CD4-positive, alpha-beta memory T cell (primary cell): ENCODE measurements around the gene HYI. TPM values are rescaled to one million over a fixed set of nuclear protein-coding genes. Genes with fewer than 3 reads are reported as not detected.
"Not testable (repeated sequence)": the region's sequence is repeated elsewhere in the genome, so short reads cannot be mapped to it uniquely, and the experiment has no call there.

Experiments used
- CTCF ChIA-PET: fragments of 350-600 bp; sonication (Branson Sonifier 250); formaldehyde crosslinking; loops from one replicate; lab custom pipeline; 2021; ENCODE audit warnings: inconsistent platforms; ENCODE audit not compliant: partially characterized antibody; lab: Charles Lee
- POLR2A ChIA-PET: fragments of 350-600 bp; sonication (Branson Sonifier 250); formaldehyde crosslinking; loops from one replicate; lab custom pipeline; 2021; ENCODE audit not compliant: partially characterized antibody; lab: Charles Lee
- DNase-seq, 5 donors: peaks; one replicate each; pipeline versions ENCODE4 v3.0.0 to v3.0.0-alpha.2; 2020 to 2022; ENCODE audit warnings: mixed read lengths in 1 of 5
- H3K27ac ChIP-seq: one replicate; pipeline ENCODE4 v1.7.0; 2013; ENCODE audit warnings: low read depth, low read length
- H3K27me3 ChIP-seq: 2 replicates; pipeline ENCODE4 v1.7.0; 2013; ENCODE audit warnings: mild to moderate bottlenecking, low read length, moderate library complexity; ENCODE audit not compliant: insufficient read depth
- H3K36me3 ChIP-seq: 2 replicates; pipeline ENCODE4 v1.7.0; 2013; ENCODE audit warnings: mild to moderate bottlenecking, low read length, moderate library complexity; ENCODE audit not compliant: insufficient read depth
- H3K4me1 ChIP-seq: 2 replicates; pipeline ENCODE4 v1.7.0; 2013; ENCODE audit warnings: mild to moderate bottlenecking, low read length, moderate library complexity; ENCODE audit not compliant: insufficient read depth
- H3K4me3 ChIP-seq, 2 donors: one replicate each; pipeline ENCODE4 v1.7.0; 2013; ENCODE audit warnings: low read length in 2 of 2, mild to moderate bottlenecking in 1 of 2
- H3K9me3 ChIP-seq, 2 donors: one replicate each; pipeline ENCODE4 v1.7.0; 2013; ENCODE audit warnings: low read length in 2 of 2, control low read depth in 1 of 2; ENCODE audit not compliant: control insufficient read depth in 1 of 2
- H3K27ac Mint-ChIP-seq, 7 donors: one replicate each; pipeline ENCODE4 v1.8.0; 2020 to 2021; ENCODE audit warnings: mixed read lengths in 7 of 7, mild to moderate bottlenecking in 6 of 7, inconsistent platforms in 3 of 7, moderate library complexity in 3 of 7
- H3K27me3 Mint-ChIP-seq, 2 donors: one replicate each; pipeline ENCODE4 v1.8.0; 2020 to 2021; ENCODE audit warnings: mixed read lengths in 2 of 2
- H3K36me3 Mint-ChIP-seq, 2 donors: one replicate each; pipeline ENCODE4 v1.8.0; 2020 to 2021; ENCODE audit warnings: mixed read lengths in 2 of 2, inconsistent platforms in 1 of 2, mild to moderate bottlenecking in 1 of 2
- H3K4me1 Mint-ChIP-seq, 4 donors: one replicate each; pipeline ENCODE4 v1.8.0; 2020 to 2021; ENCODE audit warnings: mixed read lengths in 4 of 4, mild to moderate bottlenecking in 1 of 4
- H3K4me3 Mint-ChIP-seq, 8 donors: one replicate each; pipeline ENCODE4 v1.8.0; 2020 to 2021; ENCODE audit warnings: mixed read lengths in 8 of 8, mild to moderate bottlenecking in 7 of 8, moderate library complexity in 6 of 8, inconsistent platforms in 3 of 8
- H3K9me3 Mint-ChIP-seq, 8 donors: one replicate each; pipeline ENCODE4 v1.8.0; 2020 to 2021; ENCODE audit warnings: mixed read lengths in 8 of 8, mild to moderate bottlenecking in 5 of 8, inconsistent platforms in 3 of 8, moderate library complexity in 1 of 8
- intact Hi-C: fragments of 100-400 bp; cut with micrococcal nuclease; formaldehyde crosslinking; loops from one replicate; pipeline ENCODE4 v1.15.1; 2023
- polyA plus RNA-seq, 2 donors: library from polyadenylated mRNA; unstranded; fragments of 300-500 nt; fragmentation: Illumina TruSeq; gene quantifications; one replicate each; pipeline ENCODE4 v1.2.3, GENCODE V29; 2021
- total RNA-seq, 2 experiments: library from RNA; stranded (reverse); gene quantifications; one replicate each; pipeline ENCODE4 v1.2.3, GENCODE V29; 2021

Gene HYI
- total and polyA plus RNA-seq, 4 experiments from 2014 or later = 7.3 to 33.9 (median 19.2) TPM

DNA sequence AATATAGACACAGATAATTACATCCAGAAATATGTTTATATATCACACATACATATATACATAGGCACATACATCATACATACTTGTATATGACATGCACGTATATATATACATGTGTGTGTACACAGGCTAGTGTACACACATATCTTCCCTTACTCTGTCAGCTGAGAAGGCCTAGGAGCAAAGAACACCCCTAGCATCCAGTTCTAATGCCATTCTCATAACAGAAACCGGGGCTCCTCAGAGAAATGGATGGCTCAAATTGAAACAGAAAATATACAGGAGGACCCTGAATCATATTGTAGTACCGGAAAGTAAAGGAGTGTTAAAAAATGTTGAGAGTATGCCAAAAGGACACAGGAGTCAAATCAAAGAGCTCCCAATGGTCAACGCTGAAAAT is 19.7 kb upstream of the HYI start:
- intact Hi-C loops = no loop called here
- Histone ChIP-seq H3K9me3 (no peaks in the 10 kb centered on the region), H3K36me3 (no peaks in the 10 kb centered on the region), H3K27ac (no peak overlapping the region), H3K27me3 (no peaks in the 10 kb centered on the region), H3K4me3 (no peak overlapping the region), H3K4me1 (no peaks in the 10 kb centered on the region)
- Mint-ChIP-seq H3K27ac (no peak overlapping the region), H3K27me3 (peaks cover 2 to 8% of the 10 kb centered on the region in 2 donors), H3K4me3 (no peak overlapping the region), H3K36me3 (no peaks in the 10 kb centered on the region), H3K9me3 (no peaks in the 10 kb centered on the region), H3K4me1 (no peaks in the 10 kb centered on the region)
- CTCF ChIA-PET = no interaction called here
- no peak for DNase-seq
- POLR2A ChIA-PET = no interaction called here

DNA sequence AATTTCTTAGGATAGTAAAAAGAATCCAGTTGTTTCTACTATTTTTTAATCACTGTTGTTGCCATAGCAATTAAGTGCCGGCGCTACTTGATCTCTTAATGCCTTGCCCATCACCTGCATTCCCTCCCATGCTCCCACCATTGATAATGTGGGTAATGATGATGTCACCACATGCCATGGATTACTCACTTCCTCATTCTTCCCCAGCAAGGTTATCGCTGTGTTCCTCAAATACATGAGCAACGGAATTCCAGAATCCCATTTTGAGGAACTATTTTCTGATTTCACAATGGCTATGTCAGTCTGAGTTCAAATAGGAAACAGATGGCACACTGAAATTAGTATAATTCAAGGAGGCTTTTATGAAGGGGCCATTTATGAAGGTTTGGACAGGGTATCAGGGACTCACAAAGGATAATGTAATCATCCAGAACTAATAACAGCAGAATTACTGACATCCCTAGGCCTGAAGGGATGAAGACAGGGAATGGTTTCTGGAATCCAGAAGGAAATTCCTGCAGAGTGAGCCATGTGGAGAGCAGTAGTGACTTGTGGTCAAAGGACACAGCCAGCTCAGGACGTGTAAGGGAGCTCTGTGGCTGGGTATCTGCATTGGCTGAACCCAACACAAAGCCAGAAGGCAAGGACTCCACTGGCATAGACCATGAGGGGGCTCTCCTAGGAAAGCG is 18.9 kb upstream of the HYI start:
- H3K9me3 ChIP-seq, intact Hi-C loops, H3K27ac ChIP-seq, CTCF ChIA-PET, H3K4me1 ChIP-seq, H3K27me3 Mint-ChIP-seq, H3K9me3 Mint-ChIP-seq, H3K4me3 ChIP-seq, H3K27me3 ChIP-seq, H3K4me1 Mint-ChIP-seq, POLR2A ChIA-PET, H3K36me3 Mint-ChIP-seq, H3K36me3 ChIP-seq, H3K4me3 Mint-ChIP-seq, DNase-seq: not testable (repeated sequence)
- H3K27ac Mint-ChIP-seq = peak overlapping the region in 1 of 7 donors; percentile 9

DNA sequence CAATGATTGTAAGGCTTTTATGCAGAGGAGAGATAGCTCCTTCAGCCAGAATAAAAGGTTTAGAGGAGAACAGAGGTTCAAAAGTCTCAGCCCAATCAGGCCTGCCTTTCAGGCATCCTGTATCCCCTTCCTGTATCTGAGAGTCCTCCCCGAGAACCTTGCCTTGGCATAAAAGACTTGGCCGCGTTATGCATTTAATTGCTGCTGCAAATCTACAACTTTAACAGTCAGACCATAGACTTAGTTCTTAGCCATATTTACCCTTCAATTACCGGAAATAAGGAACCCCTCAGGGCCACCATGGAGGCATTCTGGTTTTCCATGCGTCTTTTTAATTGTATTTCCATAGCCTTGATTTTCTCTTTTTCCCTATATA is 18.3 kb upstream of the HYI start:
- H3K36me3 Mint-ChIP-seq = no peaks in the 10 kb centered on the region
- Histone ChIP-seq H3K27ac (no peak overlapping the region), H3K4me3 (no peak overlapping the region), H3K9me3 (no peaks in the 10 kb centered on the region), H3K36me3 (no peaks in the 10 kb centered on the region), H3K4me1 (no peaks in the 10 kb centered on the region), H3K27me3 (no peaks in the 10 kb centered on the region)
- H3K4me3 Mint-ChIP-seq = no peak overlapping the region
- H3K9me3 Mint-ChIP-seq = no peaks in the 10 kb centered on the region
- ChIA-PET POLR2A (no interaction called here), CTCF (no interaction called here)
- DNase-seq = no peak
- H3K4me1 Mint-ChIP-seq = no peaks in the 10 kb centered on the region
- intact Hi-C loops = no loop called here
- peaks cover 2 to 8% of the 10 kb centered on the region in 2 donors for H3K27me3 Mint-ChIP-seq
- H3K27ac Mint-ChIP-seq = no peak overlapping the region

DNA sequence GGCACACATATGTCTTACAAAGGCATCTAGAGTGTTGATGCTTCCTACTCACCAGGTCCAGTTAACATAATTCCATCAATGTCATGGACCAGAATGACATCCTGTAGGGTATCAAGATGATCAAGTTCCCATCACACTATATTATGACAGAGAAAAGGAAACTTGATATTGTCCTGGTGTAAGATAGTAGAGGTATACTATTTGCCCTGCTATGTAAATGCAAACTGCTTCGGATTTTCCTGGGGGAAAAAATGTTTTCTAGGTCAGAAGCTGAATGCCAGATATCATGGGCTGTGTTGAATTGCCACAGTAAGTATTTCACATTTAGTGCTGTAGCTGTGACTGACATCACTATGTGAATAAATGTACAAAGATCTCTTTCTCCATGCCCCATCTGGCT is 16.2 kb upstream of the HYI start:
- DNase-seq = no peak
- H3K9me3 ChIP-seq = no peaks in the 10 kb centered on the region
- intact Hi-C loops = no loop called here
- ChIA-PET CTCF (no interaction called here), POLR2A (no interaction called here)
- H3K27me3 Mint-ChIP-seq = peaks cover 2 to 5% of the 10 kb centered on the region in 2 donors
- no peaks in the 10 kb centered on the region for H3K36me3 ChIP-seq
- H3K9me3 Mint-ChIP-seq = no peaks in the 10 kb centered on the region
- no peaks in the 10 kb centered on the region for H3K36me3 Mint-ChIP-seq
- no peak overlapping the region for H3K27ac ChIP-seq
- peaks cover 4% of the 10 kb centered on the region for H3K4me1 ChIP-seq
- no peak overlapping the region for H3K27ac Mint-ChIP-seq
- H3K4me3 Mint-ChIP-seq = no peak overlapping the region
- no peaks in the 10 kb centered on the region for H3K27me3 ChIP-seq
- H3K4me3 ChIP-seq = no peak overlapping the region
- peaks cover 4 to 8% (median 7%) of the 10 kb centered on the region in 4 donors for H3K4me1 Mint-ChIP-seq

DNA sequence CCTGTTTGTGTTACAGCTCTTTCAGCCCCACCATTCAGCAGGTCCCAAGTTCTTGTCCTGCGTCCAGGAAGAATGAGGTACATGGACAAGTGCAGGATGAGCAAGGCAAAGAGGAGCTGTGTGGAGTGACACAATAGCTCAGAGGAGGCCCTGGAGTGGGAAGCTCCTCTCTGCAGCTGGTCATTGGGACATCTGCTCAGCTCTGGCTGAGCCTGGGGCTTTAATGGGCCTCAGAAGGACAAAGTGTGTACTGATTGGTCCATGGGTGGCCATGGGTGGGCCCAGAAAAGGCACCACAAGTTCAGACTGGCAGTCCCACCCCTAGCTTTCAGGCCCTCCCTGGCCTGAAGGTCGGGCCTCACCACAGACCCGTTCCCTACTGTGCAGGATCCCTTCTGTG is 14.7 kb upstream of the HYI start:
- peaks cover 4% of the 10 kb centered on the region for H3K4me1 ChIP-seq
- H3K9me3 ChIP-seq = no peaks in the 10 kb centered on the region
- intact Hi-C loops = no loop called here
- no peak overlapping the region for H3K4me3 ChIP-seq
- ChIA-PET CTCF (interaction anchor here (1.5 kb wide), 1 partner anchor 13 kb away, joined by 3 read pairs; no protein-coding TSS in a partner anchor), POLR2A (no interaction called here)
- Mint-ChIP-seq H3K4me1 (peaks cover 4 to 8% (median 7%) of the 10 kb centered on the region in 4 donors), H3K27me3 (no peaks in the 10 kb centered on the region), H3K27ac (peak overlapping the region in 1 of 7 donors; percentile 48), H3K9me3 (no peaks in the 10 kb centered on the region), H3K4me3 (no peak overlapping the region), H3K36me3 (no peaks in the 10 kb centered on the region)
- H3K27me3 ChIP-seq = no peaks in the 10 kb centered on the region
- H3K27ac ChIP-seq = no peak overlapping the region
- DNase-seq = no peak
- H3K36me3 ChIP-seq = no peaks in the 10 kb centered on the region

DNA sequence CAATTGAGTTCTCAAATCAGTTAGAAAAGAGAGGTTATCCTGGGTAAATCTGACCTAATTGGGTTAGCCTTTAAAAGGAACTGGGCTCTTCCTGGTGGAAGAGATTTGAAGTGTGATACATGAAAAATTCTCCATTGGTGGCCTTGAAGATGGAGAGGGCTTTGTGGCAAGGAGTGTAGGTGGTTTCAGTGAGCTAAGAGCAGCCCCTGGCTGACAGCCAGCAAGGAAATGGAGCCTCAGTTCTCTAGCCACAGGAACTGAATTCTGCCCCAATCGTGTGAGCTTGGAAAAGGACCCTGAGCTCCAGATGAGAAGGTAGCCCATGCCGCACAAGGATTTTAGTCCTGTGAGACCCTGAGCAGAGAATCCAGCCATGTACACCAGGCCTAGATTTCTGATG is 12.7 kb upstream of the HYI start:
- Histone ChIP-seq H3K9me3 (no peaks in the 10 kb centered on the region), H3K4me3 (no peak overlapping the region), H3K4me1 (peaks cover 4% of the 10 kb centered on the region), H3K36me3 (no peaks in the 10 kb centered on the region), H3K27me3 (no peaks in the 10 kb centered on the region), H3K27ac (no peak overlapping the region)
- ChIA-PET CTCF (no interaction called here), POLR2A (no interaction called here)
- no peaks in the 10 kb centered on the region for H3K36me3 Mint-ChIP-seq
- peak overlapping the region in 1 of 8 donors; percentile 45 for H3K4me3 Mint-ChIP-seq
- peak overlapping the region in 1 of 7 donors; percentile 31 for H3K27ac Mint-ChIP-seq
- no peaks in the 10 kb centered on the region for H3K9me3 Mint-ChIP-seq
- peaks cover 4 to 8% (median 7%) of the 10 kb centered on the region in 4 donors for H3K4me1 Mint-ChIP-seq
- intact Hi-C loops = no loop called here
- H3K27me3 Mint-ChIP-seq = no peaks in the 10 kb centered on the region
- DNase-seq = no peak

DNA sequence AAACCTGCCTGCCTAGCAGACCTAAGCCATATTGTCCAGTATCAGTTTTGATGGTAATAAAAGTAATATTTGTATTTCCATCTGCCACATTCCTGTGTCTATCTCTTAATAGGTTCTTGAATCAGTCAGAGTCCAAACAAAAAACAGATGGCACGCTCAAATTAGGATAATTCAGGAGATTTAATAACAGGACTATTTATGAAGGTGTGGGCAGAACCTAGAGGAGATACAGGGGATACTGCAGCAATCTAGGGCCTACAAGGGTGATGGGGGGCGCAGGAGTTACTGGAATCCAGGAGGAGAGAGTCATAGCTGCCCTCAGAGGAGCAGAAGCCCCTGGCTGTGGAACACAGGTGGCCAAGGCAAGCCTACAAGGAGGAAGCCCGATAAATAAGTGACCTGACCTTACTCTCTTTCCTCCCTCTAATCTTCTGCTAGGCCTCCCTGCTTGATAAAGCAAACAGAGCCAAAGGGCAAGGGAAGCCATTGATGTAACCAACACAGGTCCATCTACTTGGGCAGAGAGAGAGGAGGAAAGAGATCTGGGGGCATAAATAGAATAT is 11.9 kb upstream of the HYI start:
- H3K4me1 ChIP-seq = peaks cover 4% of the 10 kb centered on the region
- H3K27me3 Mint-ChIP-seq = no peaks in the 10 kb centered on the region
- intact Hi-C loops = no loop called here
- no peaks in the 10 kb centered on the region for H3K9me3 ChIP-seq
- H3K4me3 ChIP-seq = no peak overlapping the region
- no peaks in the 10 kb centered on the region for H3K27me3 ChIP-seq
- ChIA-PET POLR2A (no interaction called here), CTCF (no interaction called here)
- peak overlapping the region in 1 of 7 donors; percentile 14 for H3K27ac Mint-ChIP-seq
- no peak overlapping the region for H3K4me3 Mint-ChIP-seq
- no peak for DNase-seq
- H3K27ac ChIP-seq = no peak overlapping the region
- H3K36me3 ChIP-seq = no peaks in the 10 kb centered on the region
- peaks cover 4 to 8% (median 7%) of the 10 kb centered on the region in 4 donors for H3K4me1 Mint-ChIP-seq
- H3K36me3 Mint-ChIP-seq = no peaks in the 10 kb centered on the region
- peaks cover 0 to 1% (median 0%) of the 10 kb centered on the region in 8 donors for H3K9me3 Mint-ChIP-seq
